Measurements from ENCODE around the gene DCAF7.

DCAF7 gene

GRCh38 chr17:63505341-63505740 is 44.9 kb upstream of the DCAF7 start:
- Histone ChIP-seq H3K4me1 (no peaks in the 10 kb centered on the region), H3K4me2 (ENCODE audit: low read length) (no peak overlapping the region), H3K36me3 (ENCODE audit: control insufficient read depth, insufficient read depth, low read length) (no peaks in the 10 kb centered on the region), H3K79me2 (no peaks in the 10 kb centered on the region), H3K4me3 (ENCODE audit: low read depth, low read length) (no peak overlapping the region), H2AFZ (no peak overlapping the region), H3K9me3 (ENCODE audit: control insufficient read depth, low read length) (no peaks in the 10 kb centered on the region), H3K27me3 (ENCODE audit: control insufficient read depth, insufficient read depth, low read length) (no peaks in the 10 kb centered on the region), H3K27ac (no peak overlapping the region), H3K9ac (no peak overlapping the region)
- TF ChIP-seq CTCF (IDR thresholded peaks at IDR 0.05): no peak

- Histone ChIP-seq H3K9me3 (ENCODE audit: control insufficient read depth, low read length) (no peaks in the 10 kb centered on the region), H3K4me3 (ENCODE audit: low read depth, low read length) (no peak overlapping the region), H3K4me1 (no peaks in the 10 kb centered on the region), H3K27ac (no peak overlapping the region), H3K27me3 (ENCODE audit: control insufficient read depth, insufficient read depth, low read length) (no peaks in the 10 kb centered on the region), H3K9ac (no peak overlapping the region), H3K36me3 (ENCODE audit: control insufficient read depth, insufficient read depth, low read length) (no peaks in the 10 kb centered on the region), H3K4me2 (ENCODE audit: low read length) (no peak overlapping the region), H2AFZ (no peak overlapping the region), H3K79me2 (no peaks in the 10 kb centered on the region)
- no peak for TF ChIP-seq CTCF (IDR thresholded peaks at IDR 0.05)
Observed at GRCh38 chr17:63506627-63507026, 43.6 kb upstream of the DCAF7 start.

GRCh38 chr17:63511331-63511730 is 38.9 kb upstream of the DCAF7 start:
- no peak for TF ChIP-seq CTCF (IDR thresholded peaks at IDR 0.05)
- Histone ChIP-seq H3K4me3 (ENCODE audit: low read depth, low read length) (no peak overlapping the region), H3K27me3 (ENCODE audit: control insufficient read depth, insufficient read depth, low read length) (no peaks in the 10 kb centered on the region), H3K27ac (no peak overlapping the region), H3K79me2 (no peaks in the 10 kb centered on the region), H3K4me1 (no peaks in the 10 kb centered on the region), H2AFZ (no peak overlapping the region), H3K9ac (no peak overlapping the region), H3K9me3 (ENCODE audit: control insufficient read depth, low read length) (no peaks in the 10 kb centered on the region), H3K36me3 (ENCODE audit: control insufficient read depth, insufficient read depth, low read length) (no peaks in the 10 kb centered on the region), H3K4me2 (ENCODE audit: low read length) (no peak overlapping the region)

GRCh38 chr17:63512388-63512787 is 37.9 kb upstream of the DCAF7 start:
- Histone ChIP-seq H3K4me2 (ENCODE audit: low read length) (no peak overlapping the region), H3K4me3 (ENCODE audit: low read depth, low read length) (no peak overlapping the region), H2AFZ (no peak overlapping the region), H3K36me3 (ENCODE audit: control insufficient read depth, insufficient read depth, low read length) (no peaks in the 10 kb centered on the region), H3K9me3 (ENCODE audit: control insufficient read depth, low read length) (no peaks in the 10 kb centered on the region), H3K9ac (no peak overlapping the region), H3K27ac (no peak overlapping the region), H3K4me1 (no peaks in the 10 kb centered on the region), H3K79me2 (no peaks in the 10 kb centered on the region), H3K27me3 (ENCODE audit: control insufficient read depth, insufficient read depth, low read length) (no peaks in the 10 kb centered on the region)
- TF ChIP-seq CTCF (IDR thresholded peaks at IDR 0.05): no peak

GRCh38 chr17:63512896-63513644 is 37.2 kb upstream of the DCAF7 start:
- H3K27ac ChIP-seq: no peak overlapping the region
- H2AFZ ChIP-seq: no peak overlapping the region
- H3K9me3 ChIP-seq (ENCODE audit: control insufficient read depth, low read length): no peaks in the 10 kb centered on the region
- no peaks in the 10 kb centered on the region for H3K27me3 ChIP-seq (ENCODE audit: control insufficient read depth, insufficient read depth, low read length)
- no peaks in the 10 kb centered on the region for H3K79me2 ChIP-seq
- no peak overlapping the region for H3K9ac ChIP-seq
- no peaks in the 10 kb centered on the region for H3K4me1 ChIP-seq
- no peak overlapping the region for H3K4me2 ChIP-seq (ENCODE audit: low read length)
- no peak overlapping the region for H3K4me3 ChIP-seq (ENCODE audit: low read depth, low read length)
- no peaks in the 10 kb centered on the region for H3K36me3 ChIP-seq (ENCODE audit: control insufficient read depth, insufficient read depth, low read length)
- no peak for TF ChIP-seq CTCF (IDR thresholded peaks at IDR 0.05)
